Ishikawa (cell line): Measurements from ENCODE around the gene RIGI.

Experiments used
- CEBPB ChIP-seq: IDR thresholded peaks from 2 replicates; pipeline ENCODE4 v1.6.1; 2012
- CREB1 ChIP-seq: IDR thresholded peaks from 2 replicates; pipeline ENCODE4 v1.6.1; 2012; ENCODE audit warnings: low read depth
- EGR1 ChIP-seq: IDR thresholded peaks from 2 replicates; pipeline ENCODE4 v1.6.1; 2012
- EP300 ChIP-seq: IDR thresholded peaks from 2 replicates; pipeline ENCODE4 v1.6.1; 2012; ENCODE audit warnings: borderline replicate concordance
- FOXM1 ChIP-seq: IDR thresholded peaks from 2 replicates; pipeline ENCODE4 v1.6.1; 2012; ENCODE audit warnings: low read depth, borderline replicate concordance
- NFIC ChIP-seq: IDR thresholded peaks from 2 replicates; pipeline ENCODE4 v1.6.1; 2012
- RAD21 ChIP-seq: IDR thresholded peaks from 2 replicates; pipeline ENCODE4 v1.6.1; 2012; ENCODE audit warnings: low read depth
- TAF1 ChIP-seq: IDR thresholded peaks from 2 replicates; pipeline ENCODE4 v1.6.1; 2012; ENCODE audit warnings: low read depth, mild to moderate bottlenecking
- TCF12 ChIP-seq: IDR thresholded peaks from 2 replicates; pipeline ENCODE4 v1.6.1; 2012; ENCODE audit warnings: low read depth
- TEAD4 ChIP-seq: IDR thresholded peaks from 2 replicates; pipeline ENCODE4 v1.6.1; 2012
- YY1 ChIP-seq: IDR thresholded peaks from 2 replicates; pipeline ENCODE4 v1.6.1; 2012; ENCODE audit warnings: low read depth
- ZBTB7A ChIP-seq: IDR thresholded peaks from 2 replicates; pipeline ENCODE4 v1.6.1; 2012; ENCODE audit warnings: low read depth
- TF ChIP-seq, protein P1 (sequence below): IDR thresholded peaks from 2 replicates; pipeline ENCODE4 v1.6.1; 2012; ENCODE audit warnings: low read depth, mild to moderate bottlenecking
- TF ChIP-seq, protein P2 (sequence below): IDR thresholded peaks from 2 replicates; pipeline ENCODE4 v1.6.1; 2012
- TF ChIP-seq, protein P3 (sequence below): IDR thresholded peaks from 2 replicates; pipeline ENCODE4 v1.6.1; 2012

RIGI gene

DNA sequence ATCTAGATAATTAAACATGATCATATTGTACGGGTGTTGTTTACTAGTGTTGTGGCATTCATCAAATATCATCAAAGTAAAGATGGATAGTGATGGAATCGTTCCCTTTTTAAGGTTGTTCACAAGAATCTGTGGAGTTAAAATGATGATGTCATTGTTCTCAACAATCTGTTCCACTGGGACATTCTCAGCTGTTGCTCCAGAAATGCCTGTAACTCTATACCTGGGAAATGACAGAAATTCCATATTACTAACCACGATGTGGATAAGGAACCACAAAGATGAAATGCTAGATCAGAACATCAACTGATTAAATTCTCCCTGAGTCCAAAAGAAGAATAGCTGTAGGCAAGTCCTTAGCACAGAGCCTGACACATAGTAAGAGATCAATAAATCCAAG, 38.0 kb downstream of the RIGI start:
- no peak for TF ChIP-seq NFIC
- TF ChIP-seq ZBTB7A, result no peak
- no peak for TF ChIP-seq YY1
- TF ChIP-seq TCF12, result no peak
- TF ChIP-seq, protein P1, sequence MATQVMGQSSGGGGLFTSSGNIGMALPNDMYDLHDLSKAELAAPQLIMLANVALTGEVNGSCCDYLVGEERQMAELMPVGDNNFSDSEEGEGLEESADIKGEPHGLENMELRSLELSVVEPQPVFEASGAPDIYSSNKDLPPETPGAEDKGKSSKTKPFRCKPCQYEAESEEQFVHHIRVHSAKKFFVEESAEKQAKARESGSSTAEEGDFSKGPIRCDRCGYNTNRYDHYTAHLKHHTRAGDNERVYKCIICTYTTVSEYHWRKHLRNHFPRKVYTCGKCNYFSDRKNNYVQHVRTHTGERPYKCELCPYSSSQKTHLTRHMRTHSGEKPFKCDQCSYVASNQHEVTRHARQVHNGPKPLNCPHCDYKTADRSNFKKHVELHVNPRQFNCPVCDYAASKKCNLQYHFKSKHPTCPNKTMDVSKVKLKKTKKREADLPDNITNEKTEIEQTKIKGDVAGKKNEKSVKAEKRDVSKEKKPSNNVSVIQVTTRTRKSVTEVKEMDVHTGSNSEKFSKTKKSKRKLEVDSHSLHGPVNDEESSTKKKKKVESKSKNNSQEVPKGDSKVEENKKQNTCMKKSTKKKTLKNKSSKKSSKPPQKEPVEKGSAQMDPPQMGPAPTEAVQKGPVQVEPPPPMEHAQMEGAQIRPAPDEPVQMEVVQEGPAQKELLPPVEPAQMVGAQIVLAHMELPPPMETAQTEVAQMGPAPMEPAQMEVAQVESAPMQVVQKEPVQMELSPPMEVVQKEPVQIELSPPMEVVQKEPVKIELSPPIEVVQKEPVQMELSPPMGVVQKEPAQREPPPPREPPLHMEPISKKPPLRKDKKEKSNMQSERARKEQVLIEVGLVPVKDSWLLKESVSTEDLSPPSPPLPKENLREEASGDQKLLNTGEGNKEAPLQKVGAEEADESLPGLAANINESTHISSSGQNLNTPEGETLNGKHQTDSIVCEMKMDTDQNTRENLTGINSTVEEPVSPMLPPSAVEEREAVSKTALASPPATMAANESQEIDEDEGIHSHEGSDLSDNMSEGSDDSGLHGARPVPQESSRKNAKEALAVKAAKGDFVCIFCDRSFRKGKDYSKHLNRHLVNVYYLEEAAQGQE, result no peak
- no peak for TF ChIP-seq TAF1
- TF ChIP-seq CREB1, result no peak
- TF ChIP-seq CEBPB, result no peak
- no peak for TF ChIP-seq RAD21
- TF ChIP-seq EGR1, result no peak
- TF ChIP-seq, protein P2, sequence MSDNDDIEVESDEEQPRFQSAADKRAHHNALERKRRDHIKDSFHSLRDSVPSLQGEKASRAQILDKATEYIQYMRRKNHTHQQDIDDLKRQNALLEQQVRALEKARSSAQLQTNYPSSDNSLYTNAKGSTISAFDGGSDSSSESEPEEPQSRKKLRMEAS, result no peak
- TF ChIP-seq FOXM1, result no peak
- TF ChIP-seq EP300, result no peak
- TF ChIP-seq, protein P3, sequence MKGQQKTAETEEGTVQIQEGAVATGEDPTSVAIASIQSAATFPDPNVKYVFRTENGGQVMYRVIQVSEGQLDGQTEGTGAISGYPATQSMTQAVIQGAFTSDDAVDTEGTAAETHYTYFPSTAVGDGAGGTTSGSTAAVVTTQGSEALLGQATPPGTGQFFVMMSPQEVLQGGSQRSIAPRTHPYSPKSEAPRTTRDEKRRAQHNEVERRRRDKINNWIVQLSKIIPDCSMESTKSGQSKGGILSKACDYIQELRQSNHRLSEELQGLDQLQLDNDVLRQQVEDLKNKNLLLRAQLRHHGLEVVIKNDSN, result no peak
- TF ChIP-seq TEAD4, result no peak

DNA sequence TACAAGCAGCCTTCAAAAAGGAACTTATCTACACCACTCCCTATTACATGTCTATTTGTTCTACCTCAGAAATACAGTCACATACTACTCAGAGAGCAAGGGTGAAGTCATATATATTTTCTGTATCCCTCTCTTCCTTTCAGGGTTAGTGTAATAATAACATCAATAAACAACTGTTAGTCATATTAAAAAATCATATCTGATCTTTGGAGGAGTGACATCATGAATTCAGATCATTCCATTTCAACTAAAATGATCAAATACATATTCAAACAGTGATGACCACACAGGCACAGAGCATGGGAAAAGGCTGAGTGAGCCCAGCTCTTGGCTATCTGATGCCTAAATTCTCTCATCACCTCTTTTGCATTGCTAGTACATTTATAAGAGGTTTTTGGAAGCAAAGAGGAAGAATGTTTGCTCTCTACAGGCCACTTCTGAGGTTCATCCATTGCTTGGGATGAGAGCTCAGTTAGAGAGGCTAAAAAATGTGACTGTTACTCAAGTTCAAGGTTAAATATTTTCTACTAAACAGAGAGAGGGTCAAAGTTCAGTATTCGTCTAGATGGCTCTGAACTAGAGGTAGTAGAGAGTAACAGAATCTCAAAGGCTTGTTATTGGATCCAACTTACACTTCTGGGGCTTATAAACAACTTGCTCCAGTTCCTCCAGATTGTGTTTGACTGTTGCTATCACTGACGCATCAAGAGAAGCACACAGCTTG, 39.0 kb downstream of the RIGI start:
- TF ChIP-seq ZBTB7A, result no peak

DNA sequence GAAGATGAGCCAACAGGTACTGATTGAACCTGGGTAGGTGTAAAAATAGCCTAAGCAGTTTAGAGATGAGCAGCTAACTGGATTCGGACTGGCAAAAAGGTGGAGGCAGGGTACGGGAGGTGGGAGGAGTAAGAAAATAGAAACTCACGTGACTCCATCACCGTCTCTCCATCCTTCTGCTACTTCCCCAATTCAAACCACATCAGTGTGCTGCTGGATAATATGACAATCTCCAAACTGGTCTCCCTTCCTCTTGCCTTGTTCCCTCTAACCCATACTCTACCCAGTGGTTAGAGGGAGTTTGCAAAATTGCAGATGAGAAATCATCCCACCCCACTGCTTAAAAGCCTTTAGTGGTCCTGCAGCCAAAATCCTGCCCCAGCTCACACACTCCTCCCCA, 42.7 kb downstream of the RIGI start:
- TF ChIP-seq, protein P3, result no peak
- TF ChIP-seq EGR1 (no peak), CEBPB (no peak), TCF12 (no peak), TAF1 (no peak)
- TF ChIP-seq, protein P1, result no peak
